Measurements from ENCODE around the gene PA2G4. TPM values are rescaled to one million over a fixed set of nuclear protein-coding genes. Genes with fewer than 3 reads are reported as not detected.

Gene PA2G4
- total and polyA plus RNA-seq, 2 experiments from 2014 or later = 87.9 to 102 TPM

DNA sequence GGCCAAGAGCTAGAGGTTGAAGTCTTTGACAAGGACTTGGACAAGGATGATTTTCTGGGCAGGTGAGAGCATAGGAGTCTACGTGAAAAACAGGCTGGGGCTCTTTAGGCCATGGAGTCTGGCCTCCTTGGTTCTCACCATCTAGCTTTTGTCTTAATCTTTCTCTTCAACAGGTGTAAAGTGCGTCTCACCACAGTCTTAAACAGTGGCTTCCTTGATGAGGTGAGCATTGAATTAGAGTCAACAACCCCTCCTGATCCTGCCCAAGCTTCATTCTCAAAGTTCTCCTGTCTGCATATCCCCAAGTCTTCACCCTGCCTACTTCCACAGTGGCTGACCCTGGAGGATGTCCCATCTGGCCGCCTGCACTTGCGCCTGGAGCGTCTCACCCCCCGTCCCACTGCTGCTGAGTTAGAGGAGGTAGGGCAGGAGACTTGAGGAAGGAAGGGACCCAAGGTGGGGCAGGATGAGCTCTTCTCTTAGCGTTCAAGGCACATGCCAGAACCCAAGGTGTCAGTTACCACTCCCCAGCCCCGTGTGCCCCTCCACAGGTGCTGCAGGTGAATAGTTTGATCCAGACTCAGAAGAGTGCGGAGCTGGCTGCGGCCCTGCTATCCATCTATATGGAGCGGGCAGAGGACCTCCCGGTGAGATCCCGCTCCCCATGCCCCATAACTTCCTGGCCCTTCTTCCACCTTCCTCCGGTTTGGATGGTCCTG, 33.7 kb downstream of the PA2G4 start:
- Histone ChIP-seq H3K36me3 (replicated peaks; ENCODE audit: insufficient read depth, low read depth) (no peaks in the 10 kb centered on the region), H2AFZ (no peak overlapping the region), H3K27ac (no peak overlapping the region), H3K27me3 (no peaks in the 10 kb centered on the region), H3K4me3 (no peak overlapping the region), H3K9me3 (ENCODE audit: low read depth) (no peaks in the 10 kb centered on the region), H3K9me2 (replicated peaks; ENCODE audit: insufficient read depth) (no peaks in the 10 kb centered on the region), H4K20me1 (ENCODE audit: insufficient read depth, poor library complexity, severe bottlenecking) (no peaks in the 10 kb centered on the region), H3K4me2 (no peak overlapping the region), H3K4me1 (ENCODE audit: insufficient read depth) (no peaks in the 10 kb centered on the region), H3K79me2 (no peaks in the 10 kb centered on the region)
- DNase-seq (ENCODE audit: low spot score) = no peak
- TF ChIP-seq, protein P1, sequence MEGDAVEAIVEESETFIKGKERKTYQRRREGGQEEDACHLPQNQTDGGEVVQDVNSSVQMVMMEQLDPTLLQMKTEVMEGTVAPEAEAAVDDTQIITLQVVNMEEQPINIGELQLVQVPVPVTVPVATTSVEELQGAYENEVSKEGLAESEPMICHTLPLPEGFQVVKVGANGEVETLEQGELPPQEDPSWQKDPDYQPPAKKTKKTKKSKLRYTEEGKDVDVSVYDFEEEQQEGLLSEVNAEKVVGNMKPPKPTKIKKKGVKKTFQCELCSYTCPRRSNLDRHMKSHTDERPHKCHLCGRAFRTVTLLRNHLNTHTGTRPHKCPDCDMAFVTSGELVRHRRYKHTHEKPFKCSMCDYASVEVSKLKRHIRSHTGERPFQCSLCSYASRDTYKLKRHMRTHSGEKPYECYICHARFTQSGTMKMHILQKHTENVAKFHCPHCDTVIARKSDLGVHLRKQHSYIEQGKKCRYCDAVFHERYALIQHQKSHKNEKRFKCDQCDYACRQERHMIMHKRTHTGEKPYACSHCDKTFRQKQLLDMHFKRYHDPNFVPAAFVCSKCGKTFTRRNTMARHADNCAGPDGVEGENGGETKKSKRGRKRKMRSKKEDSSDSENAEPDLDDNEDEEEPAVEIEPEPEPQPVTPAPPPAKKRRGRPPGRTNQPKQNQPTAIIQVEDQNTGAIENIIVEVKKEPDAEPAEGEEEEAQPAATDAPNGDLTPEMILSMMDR (IDR thresholded peaks at IDR 0.05; ENCODE audit: poor library complexity) = no peak
- TF ChIP-seq EZH2phosphoT487 (IDR thresholded peaks at IDR 0.05; ENCODE audit: low read depth, severe bottlenecking, unreplicated experiment) = no peak
- no peak for TF ChIP-seq EZH2 (IDR thresholded peaks at IDR 0.05; ENCODE audit: borderline replicate concordance)
- WGBS (ENCODE audit: low lambda C conversion rate, missing lambda C conversion rate) = 94% methylated on average over 14 of the region's 14 CpGs

DNA sequence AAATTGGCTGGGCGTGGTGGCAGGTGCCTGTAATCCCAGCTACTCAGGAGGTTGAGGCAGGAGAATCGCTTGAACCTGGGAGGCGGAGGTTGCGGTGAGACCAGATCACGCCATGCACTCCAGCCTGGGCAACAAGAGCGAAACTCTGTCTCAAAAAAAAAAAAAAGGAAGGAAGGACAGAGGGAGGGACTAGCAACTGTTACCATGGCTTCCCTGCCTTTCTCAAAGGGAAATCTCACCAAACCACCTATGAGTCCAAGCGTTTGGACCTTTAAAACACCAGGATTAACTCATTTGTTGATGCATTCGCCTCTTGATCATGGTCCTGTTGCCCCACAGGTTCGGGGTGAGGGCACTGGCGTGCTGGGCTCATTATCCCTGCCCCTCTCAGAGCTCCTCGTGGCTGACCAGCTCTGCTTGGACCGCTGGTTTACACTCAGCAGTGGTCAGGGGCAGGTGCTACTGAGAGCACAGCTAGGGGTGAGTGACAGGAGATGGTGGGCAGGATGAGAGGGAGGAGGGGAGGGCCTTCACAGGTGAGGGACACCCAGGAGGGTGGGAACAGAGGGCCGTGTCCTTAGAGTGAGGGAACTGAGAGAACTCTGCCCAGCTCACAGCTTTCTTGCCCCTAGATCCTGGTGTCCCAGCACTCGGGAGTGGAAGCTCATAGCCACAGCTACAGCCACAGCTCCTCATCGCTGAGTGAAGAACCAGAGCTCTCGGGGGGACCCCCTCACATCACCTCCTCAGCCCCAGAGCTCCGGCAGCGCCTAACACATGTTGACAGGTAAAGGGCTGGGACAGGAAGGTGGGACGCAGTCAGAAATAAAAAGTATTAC, 37.8 kb downstream of the PA2G4 start:
- H2AFZ ChIP-seq = no peak overlapping the region
- H3K9me2 ChIP-seq (replicated peaks; ENCODE audit: insufficient read depth) = no peaks in the 10 kb centered on the region
- no peaks in the 10 kb centered on the region for H4K20me1 ChIP-seq (ENCODE audit: insufficient read depth, poor library complexity, severe bottlenecking)
- no peaks in the 10 kb centered on the region for H3K36me3 ChIP-seq (replicated peaks; ENCODE audit: insufficient read depth, low read depth)
- H3K79me2 ChIP-seq = no peaks in the 10 kb centered on the region
- H3K4me2 ChIP-seq = no peak overlapping the region
- H3K4me3 ChIP-seq = no peak overlapping the region
- no peaks in the 10 kb centered on the region for H3K27me3 ChIP-seq
- WGBS (ENCODE audit: low lambda C conversion rate, missing lambda C conversion rate) = 96% methylated on average over 19 of the region's 19 CpGs
- DNase-seq (ENCODE audit: low spot score) = no peak
- peaks cover 13% of the 10 kb centered on the region for H3K4me1 ChIP-seq (ENCODE audit: insufficient read depth)
- H3K9me3 ChIP-seq (ENCODE audit: low read depth) = no peaks in the 10 kb centered on the region
- no peak for TF ChIP-seq EZH2phosphoT487 (IDR thresholded peaks at IDR 0.05; ENCODE audit: low read depth, severe bottlenecking, unreplicated experiment)
- H3K27ac ChIP-seq = no peak overlapping the region

DNA sequence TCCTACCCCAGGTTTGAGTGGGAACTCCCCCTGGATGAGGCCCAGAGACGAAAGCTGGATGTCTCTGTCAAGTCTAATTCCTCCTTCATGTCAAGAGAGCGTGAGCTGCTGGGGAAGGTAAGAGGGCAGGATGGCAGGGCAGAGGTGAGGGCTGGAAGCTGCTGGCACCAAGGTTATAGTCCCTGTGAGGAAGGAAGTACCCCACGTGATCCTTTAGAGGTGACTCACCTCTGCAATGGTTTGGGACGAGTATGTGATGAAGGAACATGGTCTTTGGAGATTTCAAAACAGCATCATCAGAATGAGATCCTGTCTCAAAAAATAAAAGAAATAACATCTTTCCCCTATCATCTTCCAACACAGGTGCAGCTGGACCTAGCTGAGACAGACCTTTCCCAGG, 38.9 kb downstream of the PA2G4 start:
- Histone ChIP-seq H3K9me2 (replicated peaks; ENCODE audit: insufficient read depth) (no peaks in the 10 kb centered on the region), H3K79me2 (no peaks in the 10 kb centered on the region), H3K27ac (no peak overlapping the region), H3K27me3 (no peaks in the 10 kb centered on the region), H3K4me1 (ENCODE audit: insufficient read depth) (peaks cover 14% of the 10 kb centered on the region), H3K4me3 (no peak overlapping the region), H4K20me1 (ENCODE audit: insufficient read depth, poor library complexity, severe bottlenecking) (no peaks in the 10 kb centered on the region), H3K36me3 (replicated peaks; ENCODE audit: insufficient read depth, low read depth) (no peaks in the 10 kb centered on the region), H3K4me2 (no peak overlapping the region), H2AFZ (no peak overlapping the region), H3K9me3 (ENCODE audit: low read depth) (no peaks in the 10 kb centered on the region)
- TF ChIP-seq EZH2 (IDR thresholded peaks at IDR 0.05; ENCODE audit: borderline replicate concordance) (no peak), EZH2phosphoT487 (IDR thresholded peaks at IDR 0.05; ENCODE audit: low read depth, severe bottlenecking, unreplicated experiment) (no peak)
- no peak for DNase-seq (ENCODE audit: low spot score)
- 93% methylated on average over 4 of the region's 4 CpGs for WGBS (ENCODE audit: low lambda C conversion rate, missing lambda C conversion rate)

DNA sequence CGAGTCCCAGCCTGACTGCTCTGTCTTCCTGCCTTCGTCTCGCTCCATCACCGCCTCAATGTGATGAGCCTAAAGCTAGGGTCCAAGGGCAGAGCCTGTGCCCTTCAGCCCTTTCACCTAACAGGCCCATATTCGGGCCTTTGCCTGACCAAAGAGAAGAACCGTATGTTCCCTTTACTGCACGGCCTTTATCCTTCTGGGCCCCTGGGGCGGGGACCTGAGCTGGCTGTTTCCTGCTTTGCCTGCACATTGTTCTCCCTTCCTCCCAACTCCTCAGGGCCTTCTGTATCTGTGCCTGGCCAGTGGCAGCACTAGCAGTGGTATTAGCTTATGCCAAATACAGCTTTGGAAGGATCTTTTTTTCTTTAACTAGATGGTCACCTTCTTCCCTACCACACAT, 39.5 kb downstream of the PA2G4 start:
- WGBS (ENCODE audit: low lambda C conversion rate, missing lambda C conversion rate) = 91% methylated on average over 8 of the region's 8 CpGs
- no peaks in the 10 kb centered on the region for H3K36me3 ChIP-seq (replicated peaks; ENCODE audit: insufficient read depth, low read depth)
- DNase-seq (ENCODE audit: low spot score) = no peak

More for the DNA sequence above, 39.5 kb downstream of the PA2G4 start:
- Histone ChIP-seq H2AFZ (no peak overlapping the region), H3K4me2 (no peak overlapping the region), H3K4me3 (no peak overlapping the region), H3K4me1 (ENCODE audit: insufficient read depth) (peaks cover 14% of the 10 kb centered on the region), H3K79me2 (no peaks in the 10 kb centered on the region), H3K9me2 (replicated peaks; ENCODE audit: insufficient read depth) (no peaks in the 10 kb centered on the region), H3K27ac (no peak overlapping the region), H3K27me3 (no peaks in the 10 kb centered on the region), H4K20me1 (ENCODE audit: insufficient read depth, poor library complexity, severe bottlenecking) (no peaks in the 10 kb centered on the region), H3K9me3 (ENCODE audit: low read depth) (no peaks in the 10 kb centered on the region)
- TF ChIP-seq EZH2 (IDR thresholded peaks at IDR 0.05; ENCODE audit: borderline replicate concordance) (no peak), EZH2phosphoT487 (IDR thresholded peaks at IDR 0.05; ENCODE audit: low read depth, severe bottlenecking, unreplicated experiment) (no peak)
- TF ChIP-seq, protein P1 (IDR thresholded peaks at IDR 0.05; ENCODE audit: poor library complexity) = no peak
